GOT3 (cell line): ENCODE results near the gene CEMIP.

Source experiments
- DNase-seq: peaks from one replicate; lab custom pipeline; 2025; ENCODE audit warnings: mixed read lengths; lab: John Stamatoyannopoulos, UW

Gene CEMIP

DNA sequence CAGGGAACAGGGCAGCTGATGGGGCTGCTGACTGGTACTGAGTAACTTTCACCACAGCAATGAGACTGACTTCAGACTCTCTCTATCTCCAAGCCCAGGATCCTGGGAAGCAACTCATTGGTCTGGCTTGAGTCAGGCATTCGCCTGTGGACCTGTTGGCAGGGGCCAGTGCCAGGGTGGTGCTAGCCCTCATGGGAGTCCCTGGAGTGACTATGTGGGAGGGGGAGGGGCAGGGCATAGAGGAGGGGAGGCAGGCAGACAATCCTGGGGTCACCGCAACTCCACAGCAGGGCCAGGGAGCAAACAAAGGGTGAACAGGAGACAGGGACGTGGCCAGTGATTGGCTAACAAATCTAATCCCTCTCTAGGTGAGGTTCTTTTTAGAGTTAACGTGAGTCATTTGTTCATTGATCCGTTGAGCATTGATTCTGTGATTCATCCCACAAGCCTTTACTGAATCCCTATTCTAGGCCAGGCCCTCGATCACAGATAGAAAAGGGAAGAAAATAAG is 71.8 kb downstream of the CEMIP start:
- DNase-seq: no peak

- DNase-seq: no peak
Measured at GRCh38 chr15:80852676-80853075, 73.5 kb downstream of the CEMIP start.

DNA sequence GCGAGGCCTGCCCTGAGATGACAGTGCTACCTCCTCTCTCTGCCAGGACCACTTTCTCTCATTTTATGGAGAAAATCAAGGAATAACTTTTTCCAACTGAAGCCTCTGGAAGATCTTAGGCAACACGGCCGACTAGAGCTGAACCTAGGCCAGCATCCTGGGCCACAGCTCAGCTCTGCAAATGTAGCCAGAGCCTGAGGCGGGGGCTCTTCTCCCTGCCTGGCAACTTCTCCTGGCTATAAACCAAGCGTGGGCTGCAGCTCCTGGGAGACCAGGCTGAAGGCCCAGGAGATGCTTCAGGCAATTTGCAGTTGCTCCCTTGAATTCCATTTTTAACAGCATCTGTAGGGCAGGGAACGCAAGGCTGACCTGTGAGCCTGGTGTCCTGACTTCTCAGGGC is 74.9 kb downstream of the CEMIP start:
- DNase-seq: no peak

DNA sequence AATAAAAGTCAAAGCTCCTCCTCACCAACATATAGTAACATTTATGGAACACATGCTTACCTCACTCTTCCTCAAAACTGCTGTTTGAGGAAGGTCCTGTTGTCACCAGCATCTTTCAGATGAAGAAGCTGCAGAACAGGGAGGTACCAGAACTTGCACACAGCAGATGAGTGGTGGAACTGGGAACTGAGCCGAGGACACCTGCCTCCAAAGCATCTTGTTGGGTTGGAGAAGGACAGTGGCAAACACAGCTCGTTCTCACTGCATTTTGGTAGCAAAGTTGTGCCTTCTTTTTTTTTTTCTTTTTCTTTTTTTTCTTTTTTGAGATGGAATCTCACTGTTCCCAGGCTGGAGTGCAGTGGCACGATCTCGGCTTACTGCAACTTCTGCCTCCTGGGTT is 76.0 kb downstream of the CEMIP start:
- DNase-seq: no peak

GRCh38 chr15:80856400-80856799 is 77.2 kb downstream of the CEMIP start:
- DNase-seq: no peak

DNA sequence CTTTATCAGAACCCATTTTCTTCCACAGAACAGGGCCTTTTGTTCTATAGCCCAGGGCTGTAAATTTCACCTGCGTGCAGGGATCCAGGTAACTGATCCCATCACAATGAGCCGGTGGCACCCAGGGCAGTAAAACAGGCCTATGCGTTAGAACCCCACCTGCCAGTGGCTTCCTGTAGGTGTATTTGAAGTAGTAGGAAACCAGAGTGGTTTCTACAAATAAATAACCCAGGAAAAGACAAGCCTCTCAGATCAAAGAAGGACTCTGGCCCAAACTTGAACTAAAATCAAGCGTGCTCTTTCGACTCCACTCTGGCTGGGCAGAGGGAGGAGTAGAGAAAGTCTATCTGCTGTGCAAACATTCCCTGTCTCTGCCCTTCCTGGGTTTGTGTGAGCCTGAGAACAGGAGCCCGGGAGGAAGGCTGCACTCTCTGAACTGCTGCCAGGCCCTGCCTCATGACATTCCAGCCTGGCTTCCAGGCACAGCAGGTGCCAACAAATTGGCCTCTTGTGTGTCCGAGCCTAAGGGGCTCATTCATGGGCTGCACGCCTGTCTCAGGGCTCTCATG is 77.7 kb downstream of the CEMIP start:
- DNase-seq: no peak

GRCh38 chr15:80861731-80862170 is 82.6 kb downstream of the CEMIP start:
- DNase-seq: no peak

DNA sequence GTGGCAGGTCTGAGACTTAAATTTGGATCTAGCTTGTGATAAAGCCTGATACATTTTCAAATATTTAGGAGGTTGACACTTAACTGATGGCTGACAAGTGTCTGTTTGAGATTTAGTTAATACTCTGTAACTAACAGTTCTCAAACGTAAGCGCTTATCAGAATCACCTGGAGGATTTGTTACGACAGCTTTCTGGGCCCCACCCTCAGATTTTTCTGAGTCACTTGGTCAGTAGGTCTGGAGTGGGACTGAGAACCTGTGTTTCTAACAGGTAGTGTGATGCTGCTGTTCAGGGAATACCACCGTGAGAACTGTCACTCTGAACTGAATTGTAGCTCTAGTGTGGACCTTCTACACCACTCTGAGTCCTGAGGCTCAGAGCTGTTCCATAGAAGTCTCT is 85.5 kb downstream of the CEMIP start:
- no peak for DNase-seq

GRCh38 chr15:80866936-80867335 is 87.8 kb downstream of the CEMIP start:
- no peak for DNase-seq

DNA sequence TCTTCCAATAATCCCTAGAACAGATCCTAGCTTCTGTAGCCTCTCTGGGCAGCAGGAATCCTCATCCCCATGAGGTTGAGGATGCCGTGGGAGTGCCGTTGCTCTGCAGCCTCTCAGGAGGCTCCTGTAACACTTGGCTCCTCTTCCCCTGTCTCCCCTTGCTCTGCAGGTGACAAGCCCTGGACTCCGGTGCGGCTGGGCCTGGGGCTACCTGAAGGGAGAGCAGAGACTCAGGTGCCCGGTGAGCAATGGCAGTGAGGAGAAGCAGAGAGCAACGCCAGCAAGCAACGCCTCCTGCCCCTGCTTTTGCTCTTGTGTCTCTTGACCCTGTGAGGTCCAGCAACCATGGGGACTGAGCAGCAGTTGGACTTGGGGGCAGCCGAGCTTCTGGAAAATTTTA is 91.2 kb downstream of the CEMIP start:
- no peak for DNase-seq

GRCh38 chr15:80870893-80871292 is 91.7 kb downstream of the CEMIP start:
- no peak for DNase-seq

GRCh38 chr15:80871858-80872257 is 92.7 kb downstream of the CEMIP start:
- DNase-seq: no peak

GRCh38 chr15:80873366-80873952 is 94.3 kb downstream of the CEMIP start:
- DNase-seq: no peak

GRCh38 chr15:80875568-80876347 is 96.6 kb downstream of the CEMIP start:
- no peak for DNase-seq

- DNase-seq: no peak
Measured at GRCh38 chr15:80876348-80876674, 97.1 kb downstream of the CEMIP start.

DNA sequence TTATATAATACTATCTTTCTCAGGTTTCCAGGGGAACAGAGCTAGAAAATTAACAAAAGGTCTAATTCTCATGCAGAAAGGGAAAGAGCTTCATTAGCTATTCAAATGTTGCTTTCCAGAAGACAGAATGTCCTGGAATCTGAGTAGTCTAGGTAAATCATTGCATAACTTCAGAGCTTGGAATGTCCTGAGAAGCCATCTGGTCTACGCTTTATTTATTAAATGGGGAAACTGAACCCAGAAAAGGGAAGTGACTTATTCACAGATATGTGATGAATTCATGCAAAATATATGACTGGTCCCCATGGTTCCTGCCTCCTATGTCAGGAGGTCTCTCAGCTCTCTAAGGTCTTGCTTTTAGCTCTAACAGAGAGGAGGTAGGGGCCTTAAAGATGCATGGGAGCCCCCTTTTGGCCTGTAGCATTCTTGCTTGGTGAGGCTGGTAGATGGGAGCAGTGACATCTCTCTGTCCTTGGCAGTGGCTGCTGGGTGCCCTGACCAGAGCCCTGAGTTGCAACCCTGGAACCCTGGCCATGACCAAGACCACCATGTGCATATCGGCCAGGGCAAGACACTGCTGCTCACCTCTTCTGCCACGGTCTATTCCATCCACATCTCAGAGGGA is 99.2 kb downstream of the CEMIP start:
- no peak for DNase-seq

GRCh38 chr15:80878867-80879250 is 99.7 kb downstream of the CEMIP start:
- no peak for DNase-seq

DNA sequence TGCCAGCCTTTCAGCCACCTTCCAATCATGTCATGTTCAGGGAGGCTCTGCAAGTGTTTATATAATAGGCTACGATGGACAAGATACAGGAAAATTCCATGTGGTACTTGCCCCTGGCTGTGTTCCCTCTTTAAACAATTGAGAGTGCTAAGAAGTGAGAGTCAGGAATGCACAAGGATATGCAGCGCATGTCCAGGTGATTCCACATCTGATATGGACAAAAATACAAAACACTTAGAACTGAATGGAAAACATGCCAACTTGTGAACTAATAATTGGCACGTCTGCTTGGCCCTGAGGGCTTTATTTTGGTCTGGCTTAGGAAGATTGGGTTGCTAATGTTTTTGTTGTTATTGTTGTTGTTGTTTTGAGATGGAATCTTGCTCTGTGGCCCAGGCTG is 100.9 kb downstream of the CEMIP start:
- no peak for DNase-seq

DNA sequence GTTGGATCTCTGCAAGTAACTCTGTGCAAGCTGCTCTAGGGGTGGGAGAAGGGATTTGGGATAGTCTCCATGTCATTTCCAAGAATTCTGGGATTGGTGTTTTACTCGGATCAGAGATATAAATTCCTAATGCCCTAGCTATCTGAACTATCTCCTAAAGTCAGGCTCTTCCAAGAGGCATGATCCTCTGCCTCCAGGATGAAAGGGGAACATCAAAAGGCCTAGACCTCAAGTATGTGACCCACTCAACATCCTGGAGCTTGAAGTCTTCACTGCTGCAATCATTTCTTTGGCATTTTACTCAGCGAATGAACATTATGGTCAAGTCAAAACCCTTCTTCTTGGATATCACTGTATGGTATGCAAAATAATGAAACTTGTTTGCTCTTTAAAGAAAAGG is 104.5 kb downstream of the CEMIP start:
- DNase-seq: no peak

- no peak for DNase-seq
Measured at GRCh38 chr15:80885016-80885579, 105.9 kb downstream of the CEMIP start.

DNA sequence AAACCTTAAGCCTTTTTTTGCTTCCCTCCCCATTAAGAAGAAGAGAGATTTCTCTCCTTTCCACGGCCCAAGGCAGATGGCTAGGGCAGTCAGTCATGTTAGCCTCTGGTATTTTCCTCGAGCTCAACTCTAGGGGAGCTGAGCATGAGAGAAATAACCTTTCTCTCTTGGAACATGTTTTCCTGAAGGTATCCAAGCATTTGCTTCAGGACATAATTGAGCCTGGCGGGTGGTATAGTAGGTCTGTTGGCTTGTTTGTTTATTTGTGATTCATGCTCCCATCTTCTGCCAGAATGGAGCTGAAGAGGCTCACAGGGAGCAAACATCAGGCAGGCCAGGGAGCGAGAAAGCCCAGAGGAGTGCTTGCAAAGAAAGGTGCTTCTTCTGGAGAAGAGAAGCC is 108.0 kb downstream of the CEMIP start:
- no peak for DNase-seq

- no peak for DNase-seq
Measured at GRCh38 chr15:80888846-80889245, 109.7 kb downstream of the CEMIP start.
